ENCODE measurements around the gene BRAP.

- TF ChIP-seq, protein P1, sequence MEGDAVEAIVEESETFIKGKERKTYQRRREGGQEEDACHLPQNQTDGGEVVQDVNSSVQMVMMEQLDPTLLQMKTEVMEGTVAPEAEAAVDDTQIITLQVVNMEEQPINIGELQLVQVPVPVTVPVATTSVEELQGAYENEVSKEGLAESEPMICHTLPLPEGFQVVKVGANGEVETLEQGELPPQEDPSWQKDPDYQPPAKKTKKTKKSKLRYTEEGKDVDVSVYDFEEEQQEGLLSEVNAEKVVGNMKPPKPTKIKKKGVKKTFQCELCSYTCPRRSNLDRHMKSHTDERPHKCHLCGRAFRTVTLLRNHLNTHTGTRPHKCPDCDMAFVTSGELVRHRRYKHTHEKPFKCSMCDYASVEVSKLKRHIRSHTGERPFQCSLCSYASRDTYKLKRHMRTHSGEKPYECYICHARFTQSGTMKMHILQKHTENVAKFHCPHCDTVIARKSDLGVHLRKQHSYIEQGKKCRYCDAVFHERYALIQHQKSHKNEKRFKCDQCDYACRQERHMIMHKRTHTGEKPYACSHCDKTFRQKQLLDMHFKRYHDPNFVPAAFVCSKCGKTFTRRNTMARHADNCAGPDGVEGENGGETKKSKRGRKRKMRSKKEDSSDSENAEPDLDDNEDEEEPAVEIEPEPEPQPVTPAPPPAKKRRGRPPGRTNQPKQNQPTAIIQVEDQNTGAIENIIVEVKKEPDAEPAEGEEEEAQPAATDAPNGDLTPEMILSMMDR (IDR thresholded peaks at IDR 0.05), result no peak
- TF ChIP-seq EP300 (IDR thresholded peaks at IDR 0.05), result no peak
- TF ChIP-seq POLR2A (IDR thresholded peaks at IDR 0.05), result no peak
Measured at GRCh38 chr12:111626230-111626629, 59.5 kb downstream of the BRAP start.

Measured in tibial nerve (tissue), 4 donors.